Stimulated activated CD4-positive, alpha-beta T cell treated with anti-CD3 and anti-CD28 coated beads, Interleukin-2, amount 100 ng/mL, for 4 hours (primary cell): ENCODE measurements around the gene TM2D3.
"Not testable (repeated sequence)": the region's sequence is repeated elsewhere in the genome, so short reads cannot be mapped to it uniquely, and the experiment has no call there.

Experiments used
- DNase-seq: peaks from one replicate; pipeline ENCODE4 v3.0.0-alpha.2; 2020; ENCODE audit warnings: low read depth

The TM2D3 gene

GRCh38 chr15:101657171-101657570 lies 5.0 kb upstream of the TM2D3 start:
- DNase-seq: no peak

- not testable (repeated sequence) for DNase-seq
Measured at GRCh38 chr15:101654624-101655337, 2.6 kb upstream of the TM2D3 start.

GRCh38 chr15:101654171-101654570 lies 2.0 kb upstream of the TM2D3 start:
- DNase-seq: no peak

- no peak for DNase-seq
Measured at GRCh38 chr15:101652786-101653430, 727 bp upstream of the TM2D3 start.

GRCh38 chr15:101651554-101652097 lies 555 bp downstream of the TM2D3 start:
- DNase-seq: no peak

- no peak for DNase-seq
Measured at GRCh38 chr15:101650145-101650544, 2.0 kb downstream of the TM2D3 start.

- no peak for DNase-seq
Measured at GRCh38 chr15:101648356-101648755, 3.8 kb downstream of the TM2D3 start.

GRCh38 chr15:101647251-101647650 lies 4.9 kb downstream of the TM2D3 start:
- no peak for DNase-seq

GRCh38 chr15:101646672-101647071 lies 5.5 kb downstream of the TM2D3 start:
- DNase-seq: no peak

- DNase-seq: no peak
Measured at GRCh38 chr15:101642361-101642760, 9.8 kb downstream of the TM2D3 start.

GRCh38 chr15:101641894-101642293 lies 10.3 kb downstream of the TM2D3 start:
- DNase-seq: no peak

GRCh38 chr15:101641129-101641764 lies 10.9 kb downstream of the TM2D3 start:
- peak; percentile 46 for DNase-seq

GRCh38 chr15:101639667-101640066 lies 12.5 kb downstream of the TM2D3 start:
- no peak for DNase-seq

GRCh38 chr15:101637919-101638318 lies 14.3 kb downstream of the TM2D3 start:
- no peak for DNase-seq

- no peak for DNase-seq
Measured at GRCh38 chr15:101637516-101637915, 14.7 kb downstream of the TM2D3 start.

- DNase-seq: no peak
Measured at GRCh38 chr15:101637038-101637437, 15.1 kb downstream of the TM2D3 start.

- DNase-seq: no peak
Measured at GRCh38 chr15:101635944-101636727, 16.0 kb downstream of the TM2D3 start.

GRCh38 chr15:101633356-101633755 lies 18.8 kb downstream of the TM2D3 start:
- no peak for DNase-seq

GRCh38 chr15:101626729-101627128 lies 25.5 kb downstream of the TM2D3 start:
- DNase-seq: not testable (repeated sequence)

GRCh38 chr15:101625980-101626379 lies 26.2 kb downstream of the TM2D3 start:
- no peak for DNase-seq

GRCh38 chr15:101625184-101625583 lies 27.0 kb downstream of the TM2D3 start:
- no peak for DNase-seq
